Measurements from ENCODE around the gene IL13RA1.

DNA sequence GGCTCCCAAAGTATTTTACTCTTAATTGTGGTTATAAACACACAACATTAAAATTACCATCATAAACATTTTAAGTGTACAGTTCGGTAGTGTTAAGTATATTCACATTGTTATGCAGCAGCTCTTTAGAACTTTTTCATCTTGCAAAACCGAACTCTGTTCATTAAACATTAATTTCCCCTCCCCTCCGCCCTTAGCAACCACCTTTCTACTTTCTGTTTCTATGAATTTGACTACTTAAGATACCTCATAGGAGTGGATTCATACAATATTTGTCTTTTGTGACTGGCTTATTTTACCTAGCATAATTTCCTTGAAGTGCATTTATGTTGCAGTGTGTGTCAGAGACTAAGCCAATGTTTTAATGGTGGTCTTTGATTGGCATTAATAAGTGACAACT, 32.6 kb downstream of the IL13RA1 start:
- TF ChIP-seq EP300 (IDR thresholded peaks at IDR 0.05; ENCODE audit: low read depth): no peak
- TF ChIP-seq CTCF (IDR thresholded peaks at IDR 0.05): no peak
- TF ChIP-seq POLR2A (IDR thresholded peaks at IDR 0.05): no peak
